HG03159 (cell line): ENCODE data around the gene EHMT1.

Experiments
- ATAC-seq: cut with Tn5 transposase; IDR thresholded peaks from one replicate; pipeline ENCODE4 v1.9.1; 2021; ENCODE audit warnings: mild to moderate bottlenecking, moderate library complexity; ENCODE audit not compliant: unreplicated experiment

EHMT1 gene

DNA sequence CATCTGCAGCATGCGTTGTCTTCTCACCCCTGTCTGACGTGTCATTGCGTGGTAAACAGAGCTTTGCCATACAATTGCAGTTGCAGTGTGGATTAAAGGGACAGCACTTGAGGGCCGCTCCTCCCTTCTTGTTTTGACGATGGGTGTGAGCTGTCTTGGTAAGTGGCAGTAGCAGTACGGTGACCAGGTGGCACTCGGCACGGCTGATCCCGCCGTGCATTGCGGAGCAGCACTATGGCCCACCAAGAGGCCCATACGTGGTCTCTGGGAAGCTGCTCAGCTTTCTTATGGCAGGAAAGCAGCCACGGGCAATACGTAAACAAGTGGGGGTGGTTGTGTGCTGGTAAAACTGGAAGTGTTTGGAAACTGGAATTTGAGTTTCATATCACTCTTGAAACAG lies 25.1 kb downstream of the EHMT1 start:
- no peak for ATAC-seq

DNA sequence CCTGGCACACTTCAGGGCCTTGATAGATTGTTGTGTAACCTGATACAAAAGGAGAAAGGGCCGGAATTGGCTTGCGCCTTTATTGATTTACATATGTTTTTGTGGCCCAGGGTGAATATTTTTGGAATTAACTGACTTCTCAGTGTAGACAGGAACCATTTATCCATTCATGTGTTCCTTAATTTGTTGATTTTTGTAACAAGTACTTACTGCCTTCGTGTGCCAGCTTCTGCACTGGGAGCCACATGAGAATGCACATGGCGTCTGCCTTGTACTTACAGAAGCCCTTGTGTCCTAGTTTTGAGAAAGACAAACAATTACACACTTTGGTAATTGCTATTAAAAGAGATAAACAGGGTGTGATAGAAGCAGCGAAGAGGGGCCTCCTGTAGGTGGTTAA lies 26.4 kb downstream of the EHMT1 start:
- ATAC-seq: no peak

DNA sequence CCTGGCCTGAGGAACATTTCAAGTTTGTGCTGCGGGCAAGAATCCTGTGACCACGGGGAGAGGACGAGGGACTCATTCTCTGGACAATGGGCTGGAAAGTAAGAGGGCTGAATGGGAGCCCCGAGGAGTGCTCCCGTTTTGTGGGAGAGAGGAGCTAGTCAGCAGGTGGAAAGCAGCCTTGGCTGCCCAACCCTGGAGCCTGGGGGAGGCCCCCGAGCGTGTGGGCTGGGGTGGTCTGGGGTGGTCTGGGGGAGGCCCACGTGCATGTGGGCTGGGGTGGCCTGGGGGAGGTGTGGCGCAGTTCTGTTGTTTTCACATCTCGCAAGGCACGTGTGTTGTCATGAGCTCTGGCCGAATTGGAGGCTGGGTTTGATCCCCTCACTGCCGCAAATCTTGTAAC lies 27.5 kb downstream of the EHMT1 start:
- no peak for ATAC-seq

GRCh38 chr9:137647096-137647714 lies 28.4 kb downstream of the EHMT1 start:
- no peak for ATAC-seq

DNA sequence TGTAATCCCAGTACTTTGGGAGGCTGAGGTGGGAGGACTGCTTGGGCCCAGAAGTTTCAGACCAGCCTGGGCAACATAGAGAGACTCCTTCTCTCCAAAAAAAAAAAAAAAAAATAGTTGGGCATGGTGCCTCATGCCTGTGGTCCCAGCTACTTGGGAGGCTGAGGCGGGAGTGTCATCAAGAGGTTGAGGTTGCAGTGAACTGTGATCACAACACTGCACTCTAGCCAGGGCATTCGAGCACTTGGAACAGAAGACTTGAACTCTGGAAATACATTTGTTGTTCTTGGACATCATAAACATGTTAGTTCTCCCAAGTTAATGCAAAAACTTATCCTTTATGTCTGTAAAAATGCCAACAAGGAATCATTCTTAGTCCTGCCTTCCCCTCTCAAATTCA lies 29.6 kb downstream of the EHMT1 start:
- ATAC-seq: no peak

GRCh38 chr9:137649553-137649952 lies 30.7 kb downstream of the EHMT1 start:
- ATAC-seq: no peak

GRCh38 chr9:137650259-137650658 lies 31.5 kb downstream of the EHMT1 start:
- no peak for ATAC-seq

- ATAC-seq: no peak
Measured at GRCh38 chr9:137650779-137651178, 32.0 kb downstream of the EHMT1 start.

DNA sequence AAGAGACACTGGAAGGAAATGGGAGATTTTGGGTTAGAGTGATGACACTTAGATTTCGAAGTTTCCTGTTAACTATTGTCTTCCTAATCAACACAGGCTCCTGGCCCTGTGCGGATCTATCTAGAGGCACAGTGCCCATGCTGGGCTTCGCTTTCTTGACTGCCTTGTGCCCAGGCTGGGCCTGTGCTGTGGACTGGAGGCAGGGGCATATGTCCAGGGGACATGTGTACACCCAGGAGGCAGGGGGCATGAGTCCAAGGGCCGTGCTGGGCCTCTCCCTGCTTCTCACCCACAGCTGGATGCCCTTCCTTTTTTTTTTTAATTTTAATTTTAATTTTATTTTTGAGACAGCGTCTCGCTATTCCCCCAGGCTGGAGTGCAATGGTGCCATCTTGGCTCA lies 37.6 kb downstream of the EHMT1 start:
- ATAC-seq: no peak

GRCh38 chr9:137657606-137658005 lies 38.8 kb downstream of the EHMT1 start:
- no peak for ATAC-seq

DNA sequence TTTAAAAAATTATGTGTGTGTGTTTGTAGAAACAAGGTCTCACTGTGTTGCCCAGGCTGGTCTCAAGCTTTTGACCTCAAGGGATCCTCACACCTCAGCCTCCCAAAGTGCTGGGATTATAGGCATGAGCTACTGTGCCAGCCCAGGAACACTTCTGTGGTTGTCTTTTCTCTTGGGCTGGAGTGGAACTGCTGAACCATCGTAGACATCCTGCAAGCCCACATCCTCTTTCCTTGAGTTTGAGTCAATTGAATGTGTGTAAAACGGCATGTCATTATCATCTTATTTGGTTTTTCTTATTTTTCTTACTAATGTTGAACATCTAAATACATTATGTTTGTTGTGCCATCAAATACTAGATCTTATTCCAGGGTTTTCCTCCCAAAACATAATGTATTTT lies 40.0 kb downstream of the EHMT1 start:
- ATAC-seq: no peak

DNA sequence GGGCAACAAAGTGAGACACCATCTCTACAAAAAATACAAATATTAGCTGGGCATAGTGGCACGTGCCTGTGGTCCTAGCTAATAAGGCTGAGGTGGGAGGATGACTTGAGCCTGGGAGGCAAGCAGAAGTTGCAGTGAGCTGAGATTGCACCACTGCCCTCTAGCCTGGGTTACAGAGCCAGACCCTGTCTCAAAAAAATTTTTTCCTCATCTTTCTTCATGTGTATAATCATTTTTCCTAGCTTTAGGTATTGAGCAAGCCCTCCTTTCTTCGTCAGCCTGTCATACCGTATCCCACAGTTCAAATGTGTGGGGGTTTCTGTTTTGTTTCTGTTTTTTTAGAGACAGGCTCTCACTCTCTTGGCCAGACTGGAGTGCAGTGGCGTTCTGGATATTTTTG lies 41.3 kb downstream of the EHMT1 start:
- ATAC-seq: no peak

- no peak for ATAC-seq
Measured at GRCh38 chr9:137663584-137663983, 44.8 kb downstream of the EHMT1 start.

DNA sequence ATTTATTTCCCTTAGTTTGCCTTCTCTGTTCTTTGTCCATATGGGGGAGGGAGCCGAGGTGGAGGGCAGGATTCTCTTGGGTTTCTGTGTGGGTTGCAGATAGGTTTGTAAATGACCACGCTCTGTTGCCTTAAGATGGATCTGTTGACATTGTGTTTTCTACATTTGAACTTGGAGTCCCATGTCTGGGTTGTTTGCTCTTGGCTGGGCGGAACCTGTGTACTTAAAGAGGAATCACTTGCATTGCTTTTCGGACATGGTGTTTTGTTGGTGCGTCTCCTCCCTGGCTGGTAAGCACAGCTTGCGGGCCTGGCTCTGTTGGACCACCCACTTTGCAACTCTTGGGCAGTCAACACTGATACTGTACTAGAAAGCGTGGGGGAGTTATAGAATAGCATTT lies 45.9 kb downstream of the EHMT1 start:
- ATAC-seq: no peak

GRCh38 chr9:137665226-137665625 lies 46.4 kb downstream of the EHMT1 start:
- ATAC-seq: no peak

GRCh38 chr9:137665697-137666512 lies 47.1 kb downstream of the EHMT1 start:
- no peak for ATAC-seq

DNA sequence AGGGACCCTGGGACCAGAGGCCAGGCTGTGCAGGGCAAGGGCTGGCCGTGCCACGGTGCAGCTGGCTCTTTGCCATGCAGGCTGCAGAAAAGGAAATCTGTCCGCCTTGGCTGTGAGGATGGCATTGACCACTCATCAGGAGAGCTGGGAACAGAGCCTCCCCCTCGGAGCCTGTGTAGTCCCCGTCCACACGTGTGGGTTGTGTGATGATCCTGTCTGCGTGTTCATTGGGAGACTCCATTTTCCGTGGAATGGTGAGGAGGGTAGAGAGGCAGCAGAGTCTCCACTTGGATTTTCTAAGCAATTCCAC lies 47.7 kb downstream of the EHMT1 start:
- no peak for ATAC-seq

GRCh38 chr9:137666955-137667670 lies 48.3 kb downstream of the EHMT1 start:
- no peak for ATAC-seq

DNA sequence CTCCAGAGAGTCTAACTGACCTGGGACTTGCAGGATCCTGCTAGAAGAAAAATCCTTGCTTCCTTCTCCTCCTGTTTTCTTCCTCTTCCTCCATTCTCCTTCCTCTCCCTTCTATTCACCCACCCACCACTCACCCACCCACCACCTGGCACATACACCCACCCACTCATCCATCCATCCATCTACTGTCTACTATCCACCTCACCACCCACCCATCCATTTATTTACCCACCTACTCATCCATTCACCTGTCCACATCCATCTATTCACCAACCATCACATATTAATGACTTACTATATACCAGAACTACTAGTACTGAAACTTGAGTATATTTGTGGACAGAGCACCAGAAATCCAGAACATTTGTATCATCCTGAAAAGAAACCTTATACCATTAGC lies 49.4 kb downstream of the EHMT1 start:
- no peak for ATAC-seq

- no peak for ATAC-seq
Measured at GRCh38 chr9:137669261-137669672, 50.5 kb downstream of the EHMT1 start.

DNA sequence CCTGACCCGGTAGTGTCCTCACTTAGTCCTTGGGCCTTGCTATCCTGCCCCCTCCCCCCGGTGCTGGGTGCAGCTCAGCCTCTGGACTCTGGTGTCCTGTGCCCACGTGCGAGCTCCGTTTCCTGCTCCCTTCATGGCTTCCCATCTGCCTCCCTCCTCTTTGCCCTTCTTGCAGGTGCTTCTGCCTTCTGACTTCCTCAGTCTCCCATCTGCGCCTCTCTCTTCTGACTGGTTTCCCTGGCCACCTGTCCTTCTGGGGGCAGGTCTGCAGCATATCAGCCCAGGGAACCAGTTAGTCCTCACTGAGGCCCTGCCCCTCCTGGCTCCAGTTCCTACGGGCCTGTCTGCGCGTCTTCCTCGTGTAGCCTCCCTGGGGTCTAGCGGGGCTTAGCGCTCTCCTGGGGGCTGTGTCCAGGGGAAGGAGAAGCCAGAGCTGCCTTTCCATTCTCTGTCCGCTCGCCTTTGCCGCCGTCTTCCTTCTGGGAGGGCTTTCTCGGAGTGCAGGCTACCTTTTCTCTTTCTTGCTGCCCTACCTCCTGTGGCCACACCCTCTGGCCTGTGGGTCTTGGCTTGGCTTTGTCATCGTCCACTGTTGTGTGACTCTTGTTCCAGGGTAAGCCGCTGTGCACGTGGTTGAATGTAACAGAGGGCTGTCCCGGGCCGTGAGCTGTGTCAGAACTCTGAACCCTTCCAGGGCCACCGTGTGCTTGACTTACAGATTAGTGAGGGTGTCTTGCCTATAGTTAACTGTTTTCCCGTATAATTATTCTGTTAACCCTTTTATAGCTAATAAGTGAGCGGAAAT lies 51.8 kb downstream of the EHMT1 start:
- ATAC-seq: no peak

DNA sequence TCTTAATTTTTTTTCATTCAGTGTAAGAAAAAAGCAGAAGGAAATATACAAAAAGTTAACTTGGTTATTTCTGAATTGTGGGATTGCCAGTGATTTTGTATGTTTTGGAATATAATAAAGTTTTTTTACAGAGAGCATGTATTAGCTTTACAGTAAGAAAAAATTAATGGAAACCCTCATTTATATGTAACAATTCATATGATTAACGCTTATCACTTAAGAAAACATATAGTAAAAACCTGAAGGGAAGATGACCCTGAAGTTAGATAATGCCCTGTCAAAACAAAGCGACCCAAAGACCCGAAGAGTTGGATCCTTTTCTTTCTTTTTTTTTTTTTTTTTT lies 52.4 kb downstream of the EHMT1 start:
- ATAC-seq: no peak
